Astrocyte of the spinal cord (primary cell): ENCODE results near the gene AGPS.
"Not testable (repeated sequence)": the region's sequence is repeated elsewhere in the genome, so short reads cannot be mapped to it uniquely, and the experiment has no call there.

Experiments
- DNase-seq: peaks from one replicate; pipeline ENCODE4 v3.0.0; 2011; ENCODE audit warnings: low read depth, low spot score
- H3K4me3 ChIP-seq: 2 replicates; pipeline ENCODE4 v1.5.1; 2011; ENCODE audit warnings: low read depth, mild to moderate bottlenecking, low read length, moderate library complexity
- in situ Hi-C: cut with HindIII; loops from 2 replicates; pipeline ENCODE4 v1.10.0; 2017; ENCODE audit warnings: low sequenced_read_pairs
- TF ChIP-seq, protein P1 (sequence below): IDR thresholded peaks from 2 replicates; pipeline ENCODE4 v1.5.1; 2012; ENCODE audit warnings: low read depth, mild to moderate bottlenecking, low read length, inconsistent platforms

The AGPS gene

DNA sequence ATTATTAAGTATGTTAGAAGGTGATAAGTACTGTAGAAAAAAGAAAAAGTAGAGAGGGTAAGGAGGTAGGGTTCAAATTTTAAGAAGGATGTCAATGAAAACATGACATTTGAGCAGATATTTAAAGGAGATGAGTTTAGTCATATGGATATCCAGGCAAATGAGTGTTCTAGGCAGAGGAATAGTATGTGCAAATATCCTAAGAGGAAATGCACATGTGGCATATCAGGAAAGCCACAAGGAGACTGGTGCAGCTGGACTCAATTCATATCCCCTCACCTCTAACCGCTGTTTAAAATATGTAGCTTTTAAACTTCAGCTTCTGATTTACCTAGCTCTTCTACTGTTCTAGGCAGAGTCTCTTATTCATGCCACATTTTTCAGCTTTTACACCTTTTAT, 9.5 kb downstream of the AGPS start:
- in situ Hi-C loops, result no loop called here
- no peak overlapping the region for H3K4me3 ChIP-seq
- TF ChIP-seq, protein P1, sequence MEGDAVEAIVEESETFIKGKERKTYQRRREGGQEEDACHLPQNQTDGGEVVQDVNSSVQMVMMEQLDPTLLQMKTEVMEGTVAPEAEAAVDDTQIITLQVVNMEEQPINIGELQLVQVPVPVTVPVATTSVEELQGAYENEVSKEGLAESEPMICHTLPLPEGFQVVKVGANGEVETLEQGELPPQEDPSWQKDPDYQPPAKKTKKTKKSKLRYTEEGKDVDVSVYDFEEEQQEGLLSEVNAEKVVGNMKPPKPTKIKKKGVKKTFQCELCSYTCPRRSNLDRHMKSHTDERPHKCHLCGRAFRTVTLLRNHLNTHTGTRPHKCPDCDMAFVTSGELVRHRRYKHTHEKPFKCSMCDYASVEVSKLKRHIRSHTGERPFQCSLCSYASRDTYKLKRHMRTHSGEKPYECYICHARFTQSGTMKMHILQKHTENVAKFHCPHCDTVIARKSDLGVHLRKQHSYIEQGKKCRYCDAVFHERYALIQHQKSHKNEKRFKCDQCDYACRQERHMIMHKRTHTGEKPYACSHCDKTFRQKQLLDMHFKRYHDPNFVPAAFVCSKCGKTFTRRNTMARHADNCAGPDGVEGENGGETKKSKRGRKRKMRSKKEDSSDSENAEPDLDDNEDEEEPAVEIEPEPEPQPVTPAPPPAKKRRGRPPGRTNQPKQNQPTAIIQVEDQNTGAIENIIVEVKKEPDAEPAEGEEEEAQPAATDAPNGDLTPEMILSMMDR, result no peak
- no peak for DNase-seq

DNA sequence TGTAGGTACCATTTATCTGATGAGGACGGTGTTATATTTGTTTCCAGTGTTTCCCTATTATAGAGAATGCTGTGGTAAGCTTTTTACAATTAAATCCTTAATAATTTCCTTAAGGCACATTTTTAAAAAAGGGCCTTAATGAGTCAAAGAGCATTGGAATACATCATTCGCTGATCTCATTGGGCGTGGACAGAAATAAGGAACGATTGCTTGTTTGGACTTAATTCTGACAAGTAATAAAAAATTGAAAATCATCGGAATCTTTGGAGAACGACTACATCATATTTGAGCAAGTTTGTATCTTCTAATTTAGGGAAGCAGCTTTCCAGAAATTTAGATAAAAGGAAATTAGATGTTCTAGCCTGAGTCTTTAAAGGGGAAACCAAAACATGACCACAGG, 11.3 kb downstream of the AGPS start:
- TF ChIP-seq, protein P1, result no peak
- DNase-seq, result no peak
- H3K4me3 ChIP-seq, result no peak overlapping the region
- in situ Hi-C loops, result no loop called here

- H3K4me3 ChIP-seq, result no peak overlapping the region
- in situ Hi-C loops, result no loop called here
- TF ChIP-seq, protein P1, result no peak
- DNase-seq, result no peak
Measured at GRCh38 chr2:177404243-177404642, 11.7 kb downstream of the AGPS start.

- TF ChIP-seq, protein P1, result no peak
- in situ Hi-C loops, result no loop called here
- H3K4me3 ChIP-seq, result no peak overlapping the region
- no peak for DNase-seq
Measured at GRCh38 chr2:177405029-177405692, 12.6 kb downstream of the AGPS start.

- H3K4me3 ChIP-seq, result no peak overlapping the region
- TF ChIP-seq, protein P1, result no peak
- no peak for DNase-seq
- in situ Hi-C loops, result no loop called here
Measured at GRCh38 chr2:177406182-177406581, 13.6 kb downstream of the AGPS start.

DNA sequence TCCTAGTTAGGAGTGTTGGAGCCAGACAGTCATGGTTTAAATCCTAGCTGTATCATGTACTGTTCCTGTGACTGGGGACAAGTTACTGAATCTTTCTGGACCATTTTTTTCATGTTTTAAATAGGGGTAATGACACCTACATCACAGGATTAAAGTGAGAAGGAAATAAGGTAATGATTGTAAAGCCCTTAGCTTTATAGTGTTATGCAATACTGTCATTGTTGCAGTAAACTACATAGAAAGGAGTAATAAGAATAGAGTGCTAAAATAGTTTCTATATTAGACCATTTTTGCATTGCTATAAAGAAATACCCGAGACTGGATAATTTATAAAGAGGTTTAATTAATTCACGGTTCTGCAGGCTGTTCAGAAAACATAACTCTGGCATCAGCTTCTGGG, 14.5 kb downstream of the AGPS start:
- TF ChIP-seq, protein P1, result no peak
- in situ Hi-C loops, result no loop called here
- no peak for DNase-seq
- no peak overlapping the region for H3K4me3 ChIP-seq

GRCh38 chr2:177410629-177411028, 18.1 kb downstream of the AGPS start:
- H3K4me3 ChIP-seq, in situ Hi-C loops, DNase-seq: not testable (repeated sequence)
